Neural cell (in vitro differentiated cells): Measurements from ENCODE around the gene ATXN10. TPM values are rescaled to one million over a fixed set of nuclear protein-coding genes. Genes with fewer than 3 reads are reported as not detected.

Source experiments
- H2AFZ ChIP-seq: fragments of 200-600, 300-800 bp; sonication (generic), shearing (Covaris generic); 2 replicates; pipeline ENCODE4 v1.6.0; 2014; ENCODE audit warnings: low read depth, mild to moderate bottlenecking, antibody characterized with exemption, low read length, moderate library complexity
- H3F3A ChIP-seq: fragments of 200-600 bp; shearing (Covaris generic); 2 replicates; pipeline ENCODE4 v1.6.1; 2016; ENCODE audit warnings: mild to moderate bottlenecking, moderate library complexity, mixed read lengths, antibody characterized with exemption, low read length; ENCODE audit not compliant: insufficient read depth, poor library complexity, severe bottlenecking
- H3K27ac ChIP-seq: fragments of 200-600, 300-800 bp; sonication (generic), shearing (Covaris generic); 2 replicates; pipeline ENCODE4 v1.5.1; 2014; ENCODE audit warnings: mild to moderate bottlenecking, low read length, moderate library complexity
- H3K27me3 ChIP-seq: fragments of 300-800, 200-600 bp; sonication (generic), shearing (Covaris generic); 2 replicates; pipeline ENCODE4 v1.6.0; 2014; ENCODE audit warnings: mild to moderate bottlenecking, low read depth, low read length, moderate library complexity; ENCODE audit not compliant: insufficient read depth
- H3K36me3 ChIP-seq: fragments of 300-800, 200-600 bp; sonication (generic), shearing (Covaris generic); 2 replicates; pipeline ENCODE4 v1.5.1; 2014; ENCODE audit warnings: mild to moderate bottlenecking, antibody characterized with exemption, low read length, moderate library complexity; ENCODE audit not compliant: insufficient read depth
- H3K4me2 ChIP-seq: fragments of 300-800, 200-600 bp; sonication (generic), shearing (Covaris generic); 2 replicates; pipeline ENCODE4 v1.6.0; 2014; ENCODE audit warnings: mild to moderate bottlenecking, low read length
- H3K4me3 ChIP-seq: fragments of 300-800, 200-600 bp; sonication (generic), shearing (Covaris generic); 2 replicates; pipeline ENCODE4 v1.5.1; 2014; ENCODE audit warnings: mild to moderate bottlenecking, low read length, moderate library complexity
- H3K79me2 ChIP-seq: fragments of 200-600 bp; shearing (Covaris generic); replicated peaks from 2 replicates; pipeline ENCODE4 v1.6.0; 2014; ENCODE audit warnings: mild to moderate bottlenecking, low read length, moderate library complexity; ENCODE audit not compliant: insufficient read depth
- H3K9ac ChIP-seq: fragments of 300-800, 200-600 bp; sonication (generic), shearing (Covaris generic); 2 replicates; pipeline ENCODE4 v1.6.1; 2016; ENCODE audit warnings: mild to moderate bottlenecking, low read length, mixed read lengths
- H3K9me2 ChIP-seq: fragments of 200-600 bp; shearing (Covaris generic); 2 replicates; pipeline ENCODE4 v1.6.1; 2016; ENCODE audit warnings: mild to moderate bottlenecking, low read length, mixed read lengths; ENCODE audit not compliant: insufficient read depth
- H3K9me3 ChIP-seq: fragments of 200-600, 300-800 bp; sonication (generic), shearing (Covaris generic); 2 replicates; pipeline ENCODE4 v1.6.1; 2016; ENCODE audit warnings: mild to moderate bottlenecking, mixed run types, low read length, moderate library complexity, mixed read lengths
- H4K20me1 ChIP-seq: fragments of 200-600 bp; shearing (Covaris generic); 2 replicates; pipeline ENCODE4 v1.6.1; 2016; ENCODE audit warnings: mild to moderate bottlenecking, mixed run types; ENCODE audit not compliant: insufficient read depth
- EP300 ChIP-seq: fragments of 450-650 bp; conservative IDR thresholded peaks from 2 replicates; pipeline ENCODE4 v1.6.1; 2014; ENCODE audit warnings: antibody characterized with exemption, mild to moderate bottlenecking, moderate library complexity; ENCODE audit not compliant: poor library complexity, severe bottlenecking
- EZH2 ChIP-seq: fragments of 200-600, 300-800 bp; shearing (Covaris generic), sonication (generic); IDR thresholded peaks from 2 replicates; pipeline ENCODE4 v1.6.1; 2014; ENCODE audit warnings: antibody characterized with exemption, low read length, borderline replicate concordance, mild to moderate bottlenecking; ENCODE audit not compliant: insufficient read depth, poor library complexity, severe bottlenecking
- MXI1 ChIP-seq: fragments of 450-650 bp; conservative IDR thresholded peaks from 2 replicates; pipeline ENCODE4 v1.6.1; 2014; ENCODE audit warnings: antibody characterized with exemption, mild to moderate bottlenecking; ENCODE audit not compliant: poor library complexity, severe bottlenecking
- POLR2AphosphoS5 ChIP-seq: IDR thresholded peaks from 2 replicates; pipeline ENCODE4 v1.6.1; 2012
- RAD21 ChIP-seq: fragments of 450-650 bp; conservative IDR thresholded peaks from 2 replicates; pipeline ENCODE4 v1.6.1; 2014; ENCODE audit warnings: antibody characterized with exemption, mild to moderate bottlenecking, moderate library complexity
- REST ChIP-seq: IDR thresholded peaks from 2 replicates; pipeline ENCODE4 v1.6.1; 2012; ENCODE audit warnings: borderline replicate concordance
- SMC3 ChIP-seq: fragments of 450-650 bp; conservative IDR thresholded peaks from 2 replicates; pipeline ENCODE4 v1.6.1; 2014; ENCODE audit warnings: antibody characterized with exemption, mild to moderate bottlenecking, moderate library complexity; ENCODE audit not compliant: poor library complexity
- TAF1 ChIP-seq: IDR thresholded peaks from 2 replicates; pipeline ENCODE4 v1.6.1; 2012; ENCODE audit warnings: low read depth
- polyA plus RNA-seq: library from polyadenylated mRNA; depleted of rRNA; stranded (reverse); fragments of >200 nt; gene quantifications from 2 replicates; pipeline ENCODE4 v1.2.3, GENCODE V29; 2014
- TF ChIP-seq, protein P1 (sequence below): fragments of 450-650 bp; IDR thresholded peaks from 2 replicates; pipeline ENCODE4 v1.5.1; 2014; ENCODE audit warnings: antibody characterized with exemption, mild to moderate bottlenecking, moderate library complexity; ENCODE audit not compliant: poor library complexity, severe bottlenecking

Gene ATXN10
- polyA plus RNA-seq, 1 donor from 2014 or later = 321 TPM

- no peaks in the 10 kb centered on the region for H3K9me2 ChIP-seq
- H3K36me3 ChIP-seq = no peaks in the 10 kb centered on the region
- TF ChIP-seq TAF1 (no peak), REST (no peak), EZH2 (no peak), SMC3 (no peak), EP300 (no peak), POLR2AphosphoS5 (no peak), MXI1 (no peak), RAD21 (no peak)
- TF ChIP-seq, protein P1, sequence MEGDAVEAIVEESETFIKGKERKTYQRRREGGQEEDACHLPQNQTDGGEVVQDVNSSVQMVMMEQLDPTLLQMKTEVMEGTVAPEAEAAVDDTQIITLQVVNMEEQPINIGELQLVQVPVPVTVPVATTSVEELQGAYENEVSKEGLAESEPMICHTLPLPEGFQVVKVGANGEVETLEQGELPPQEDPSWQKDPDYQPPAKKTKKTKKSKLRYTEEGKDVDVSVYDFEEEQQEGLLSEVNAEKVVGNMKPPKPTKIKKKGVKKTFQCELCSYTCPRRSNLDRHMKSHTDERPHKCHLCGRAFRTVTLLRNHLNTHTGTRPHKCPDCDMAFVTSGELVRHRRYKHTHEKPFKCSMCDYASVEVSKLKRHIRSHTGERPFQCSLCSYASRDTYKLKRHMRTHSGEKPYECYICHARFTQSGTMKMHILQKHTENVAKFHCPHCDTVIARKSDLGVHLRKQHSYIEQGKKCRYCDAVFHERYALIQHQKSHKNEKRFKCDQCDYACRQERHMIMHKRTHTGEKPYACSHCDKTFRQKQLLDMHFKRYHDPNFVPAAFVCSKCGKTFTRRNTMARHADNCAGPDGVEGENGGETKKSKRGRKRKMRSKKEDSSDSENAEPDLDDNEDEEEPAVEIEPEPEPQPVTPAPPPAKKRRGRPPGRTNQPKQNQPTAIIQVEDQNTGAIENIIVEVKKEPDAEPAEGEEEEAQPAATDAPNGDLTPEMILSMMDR = no peak
- no peaks in the 10 kb centered on the region for H3K79me2 ChIP-seq
- H3K27me3 ChIP-seq = no peaks in the 10 kb centered on the region
- no peak overlapping the region for H3K9ac ChIP-seq
- no peak overlapping the region for H3K4me3 ChIP-seq
- no peak overlapping the region for H2AFZ ChIP-seq
- no peaks in the 10 kb centered on the region for H3K9me3 ChIP-seq
- no peak overlapping the region for H3K4me2 ChIP-seq
- no peaks in the 10 kb centered on the region for H4K20me1 ChIP-seq
- H3K27ac ChIP-seq = no peak overlapping the region
- H3F3A ChIP-seq = no peaks in the 10 kb centered on the region
Measured at GRCh38 chr22:45883811-45884170, 212.2 kb downstream of the ATXN10 start.

DNA sequence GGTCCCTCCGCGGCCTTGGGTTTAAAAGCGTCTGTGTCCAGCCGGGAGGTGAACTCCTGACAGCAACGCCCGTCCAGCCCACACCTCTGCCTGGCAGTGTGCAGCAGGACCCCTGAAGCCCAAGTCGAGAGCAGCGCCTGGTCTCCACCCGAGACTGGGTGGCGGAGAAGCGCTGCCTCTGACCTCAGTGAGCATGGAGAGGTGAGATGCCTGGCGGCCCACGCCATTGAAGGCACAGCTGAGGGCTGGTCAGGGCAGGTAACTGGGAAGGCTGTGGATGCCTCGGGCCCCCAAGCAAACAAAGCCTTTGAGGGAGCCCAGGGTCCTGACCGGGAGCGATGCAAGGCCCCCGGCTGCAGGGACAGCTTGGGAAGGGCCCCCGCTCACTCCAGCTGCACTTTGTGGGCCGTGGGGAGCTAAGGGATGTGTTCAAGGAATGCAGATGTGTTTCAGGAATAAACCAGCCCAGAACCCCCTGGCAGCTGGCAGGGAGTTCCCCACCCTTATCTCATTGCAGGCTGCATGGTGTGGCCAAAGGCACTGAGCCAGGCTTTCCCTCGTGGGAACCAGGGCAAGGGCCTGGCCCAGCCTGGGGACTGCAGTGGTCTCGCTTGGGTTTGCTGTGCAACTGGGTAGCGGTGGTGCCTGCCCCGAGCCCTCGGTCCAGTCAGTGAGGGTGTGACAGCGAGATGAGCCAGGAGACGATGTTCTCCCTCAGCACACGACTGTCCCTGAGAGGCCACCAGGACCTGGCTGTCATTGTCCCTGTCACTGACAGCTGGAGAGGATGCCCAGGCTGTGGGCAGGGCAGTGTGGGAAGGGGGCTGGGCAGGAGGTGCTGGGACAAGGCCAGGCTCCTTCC, 212.8 kb downstream of the ATXN10 start:
- Histone ChIP-seq H3K4me3 (no peak overlapping the region), H3K9me2 (no peaks in the 10 kb centered on the region), H3K36me3 (no peaks in the 10 kb centered on the region), H3K9me3 (no peaks in the 10 kb centered on the region), H3K27ac (no peak overlapping the region), H4K20me1 (no peaks in the 10 kb centered on the region), H3F3A (no peaks in the 10 kb centered on the region), H3K79me2 (no peaks in the 10 kb centered on the region), H3K27me3 (no peaks in the 10 kb centered on the region), H2AFZ (no peak overlapping the region), H3K4me2 (no peak overlapping the region), H3K9ac (no peak overlapping the region)
- TF ChIP-seq MXI1 = no peak
- TF ChIP-seq REST = no peak
- TF ChIP-seq POLR2AphosphoS5 = no peak
- TF ChIP-seq EZH2 = no peak
- no peak for TF ChIP-seq RAD21
- TF ChIP-seq, protein P1 = no peak
- no peak for TF ChIP-seq TAF1
- no peak for TF ChIP-seq EP300
- TF ChIP-seq SMC3 = no peak
